BE2C (cell line): ENCODE measurements around the gene CFAP77.

ENCODE experiments used
- DNase-seq: peaks from one replicate; pipeline ENCODE4 v3.0.0-alpha.2; 2020
- H3K27me3 ChIP-seq: fragments of 250-450 bp; sonication (Bioruptor Pico); 2 replicates; pipeline ENCODE4 v1.5.1; 2020; ENCODE audit warnings: mild to moderate bottlenecking
- H3K36me3 ChIP-seq: fragments of 250-450 bp; sonication (Bioruptor Pico); 2 replicates; pipeline ENCODE4 v1.5.1; 2020; ENCODE audit warnings: mild to moderate bottlenecking
- H3K4me1 ChIP-seq: fragments of 250-450 bp; sonication (Bioruptor Pico); 2 replicates; pipeline ENCODE4 v1.5.1; 2020
- H3K4me3 ChIP-seq: 2 replicates; pipeline ENCODE4 v1.5.1; 2011; ENCODE audit warnings: low read depth, low read length
- H3K9me3 ChIP-seq: fragments of 250-450 bp; sonication (Bioruptor Pico); 2 replicates; pipeline ENCODE4 v1.5.1; 2020
- TF ChIP-seq, protein P1 (sequence below): IDR thresholded peaks from 2 replicates; pipeline ENCODE4 v1.5.1; 2012; ENCODE audit warnings: mild to moderate bottlenecking, low read depth, low read length

CFAP77 gene

DNA sequence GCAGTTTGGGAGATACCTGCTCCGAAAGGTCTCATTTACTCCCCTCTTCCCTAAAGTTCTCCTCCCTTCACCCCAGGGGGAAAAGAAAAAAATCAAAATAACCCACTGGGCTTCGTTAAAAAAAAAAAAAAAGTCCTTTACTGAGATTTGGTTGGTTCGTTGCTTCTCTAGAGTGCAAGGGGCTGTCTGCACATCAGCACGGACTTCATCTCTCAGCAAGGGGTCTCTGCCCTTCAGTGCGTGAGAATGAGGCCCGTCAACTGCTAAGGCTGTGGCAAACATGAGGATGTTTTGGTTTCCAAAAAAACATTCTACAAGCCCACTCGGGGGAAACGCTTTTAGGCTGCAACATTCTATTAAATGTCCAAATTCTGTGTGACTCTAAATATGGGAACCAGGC, 182.4 kb downstream of the CFAP77 start:
- H3K4me1 ChIP-seq, result no peaks in the 10 kb centered on the region
- H3K9me3 ChIP-seq, result no peaks in the 10 kb centered on the region
- no peak for DNase-seq
- H3K27me3 ChIP-seq, result peaks cover 39% of the 10 kb centered on the region
- peaks cover 31% of the 10 kb centered on the region for H3K36me3 ChIP-seq
- H3K4me3 ChIP-seq, result no peak overlapping the region
- TF ChIP-seq, protein P1, sequence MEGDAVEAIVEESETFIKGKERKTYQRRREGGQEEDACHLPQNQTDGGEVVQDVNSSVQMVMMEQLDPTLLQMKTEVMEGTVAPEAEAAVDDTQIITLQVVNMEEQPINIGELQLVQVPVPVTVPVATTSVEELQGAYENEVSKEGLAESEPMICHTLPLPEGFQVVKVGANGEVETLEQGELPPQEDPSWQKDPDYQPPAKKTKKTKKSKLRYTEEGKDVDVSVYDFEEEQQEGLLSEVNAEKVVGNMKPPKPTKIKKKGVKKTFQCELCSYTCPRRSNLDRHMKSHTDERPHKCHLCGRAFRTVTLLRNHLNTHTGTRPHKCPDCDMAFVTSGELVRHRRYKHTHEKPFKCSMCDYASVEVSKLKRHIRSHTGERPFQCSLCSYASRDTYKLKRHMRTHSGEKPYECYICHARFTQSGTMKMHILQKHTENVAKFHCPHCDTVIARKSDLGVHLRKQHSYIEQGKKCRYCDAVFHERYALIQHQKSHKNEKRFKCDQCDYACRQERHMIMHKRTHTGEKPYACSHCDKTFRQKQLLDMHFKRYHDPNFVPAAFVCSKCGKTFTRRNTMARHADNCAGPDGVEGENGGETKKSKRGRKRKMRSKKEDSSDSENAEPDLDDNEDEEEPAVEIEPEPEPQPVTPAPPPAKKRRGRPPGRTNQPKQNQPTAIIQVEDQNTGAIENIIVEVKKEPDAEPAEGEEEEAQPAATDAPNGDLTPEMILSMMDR, result no peak

DNA sequence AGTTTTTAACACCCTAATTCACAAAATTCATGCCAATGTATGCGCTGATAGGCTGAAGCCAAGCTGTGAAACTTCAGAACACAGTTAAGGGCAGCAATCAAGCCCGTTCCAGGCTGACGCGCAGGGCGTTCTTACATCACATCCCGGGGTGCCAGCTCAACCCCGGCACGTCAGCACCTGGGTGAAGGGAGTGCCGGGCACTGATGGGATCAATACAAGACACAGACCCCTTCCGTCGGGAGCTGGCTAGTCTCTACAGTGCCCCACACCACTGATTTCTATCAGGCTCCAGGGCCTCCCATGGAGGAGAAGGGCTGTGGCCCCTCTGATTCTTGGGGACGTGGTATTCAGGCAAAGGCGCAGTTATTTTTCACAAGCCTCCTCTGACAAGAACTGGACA, 184.4 kb downstream of the CFAP77 start:
- H3K4me1 ChIP-seq, result no peaks in the 10 kb centered on the region
- peaks cover 50% of the 10 kb centered on the region for H3K36me3 ChIP-seq
- H3K27me3 ChIP-seq, result peaks cover 23% of the 10 kb centered on the region
- no peak overlapping the region for H3K4me3 ChIP-seq
- TF ChIP-seq, protein P1, result no peak
- no peaks in the 10 kb centered on the region for H3K9me3 ChIP-seq
- no peak for DNase-seq

DNA sequence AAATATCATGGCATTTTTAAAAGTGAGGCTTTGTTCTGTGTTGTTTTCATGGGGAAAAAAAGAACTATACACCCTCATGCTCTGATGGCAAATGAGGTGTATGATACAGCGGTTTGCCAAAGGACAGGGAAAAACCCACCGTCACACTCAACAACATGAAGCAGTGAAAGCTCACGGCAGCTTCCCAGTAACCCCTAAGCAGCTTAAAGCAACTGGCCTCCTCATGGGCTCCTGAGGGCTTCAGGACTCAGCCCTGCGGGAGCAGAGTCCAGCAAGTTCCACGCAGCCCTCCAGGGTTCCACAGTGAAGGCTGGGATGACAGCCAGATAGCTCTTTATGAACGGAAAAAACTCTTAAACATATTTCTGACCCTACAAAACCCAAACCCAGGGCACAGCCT, 185.3 kb downstream of the CFAP77 start:
- Histone ChIP-seq H3K9me3 (no peaks in the 10 kb centered on the region), H3K27me3 (peaks cover 13% of the 10 kb centered on the region), H3K36me3 (peaks cover 52% of the 10 kb centered on the region), H3K4me1 (no peaks in the 10 kb centered on the region), H3K4me3 (no peak overlapping the region)
- no peak for DNase-seq
- TF ChIP-seq, protein P1, result no peak

DNA sequence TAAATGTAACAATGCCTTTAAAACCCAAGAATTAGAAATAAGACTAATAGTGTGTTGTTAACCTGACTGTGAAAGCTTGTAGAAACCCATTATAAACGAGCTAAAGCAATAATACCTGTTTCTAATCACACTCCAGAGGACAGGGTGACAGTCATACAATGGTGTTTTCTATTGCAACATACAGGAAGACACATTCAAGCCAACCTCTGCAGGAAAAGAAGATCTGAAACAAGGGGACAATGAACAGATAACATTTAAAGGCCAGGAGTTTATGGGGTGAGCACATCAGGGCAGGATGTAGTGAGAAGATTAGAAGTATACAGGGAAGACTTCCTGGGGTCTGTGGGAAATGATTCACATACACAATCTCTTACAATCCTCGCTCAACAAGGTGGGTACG, 186.2 kb downstream of the CFAP77 start:
- Histone ChIP-seq H3K9me3 (no peaks in the 10 kb centered on the region), H3K4me1 (no peaks in the 10 kb centered on the region), H3K4me3 (no peak overlapping the region), H3K36me3 (peaks cover 56% of the 10 kb centered on the region), H3K27me3 (peaks cover 5% of the 10 kb centered on the region)
- DNase-seq, result no peak
- TF ChIP-seq, protein P1, result no peak

DNA sequence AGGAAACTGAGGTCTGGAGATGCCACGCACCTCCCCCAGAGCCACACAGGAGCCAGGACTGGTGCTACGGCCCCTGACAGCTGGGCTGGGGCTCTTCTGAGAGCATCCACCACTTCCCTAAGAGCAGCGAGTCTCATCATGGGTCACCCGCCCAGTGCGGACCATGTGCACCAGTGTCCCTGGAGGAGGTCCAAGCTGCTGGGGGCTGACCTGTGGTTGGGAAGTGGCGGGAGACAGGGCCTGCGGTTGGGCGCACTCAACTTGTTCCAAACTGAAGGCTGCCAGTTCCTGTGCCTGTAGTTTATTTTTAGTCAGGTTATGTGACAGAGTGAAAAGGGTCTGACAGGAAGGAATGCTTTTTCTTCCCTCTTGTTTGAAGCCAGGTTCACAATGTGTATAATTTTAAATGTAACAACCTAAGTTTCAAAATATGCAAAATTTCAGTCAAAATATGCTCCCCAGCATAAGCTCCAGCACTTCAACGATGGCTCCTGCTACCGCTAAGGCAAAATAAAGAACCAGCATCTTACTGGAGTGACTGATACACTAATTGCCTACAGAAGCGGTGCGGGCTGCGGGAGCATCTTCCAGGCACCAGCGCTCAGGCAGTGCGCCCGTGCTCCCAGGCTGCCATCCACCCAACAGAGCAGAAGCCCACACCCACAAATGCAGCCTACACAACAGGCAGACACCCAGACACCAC, 187.2 kb downstream of the CFAP77 start:
- peaks cover 67% of the 10 kb centered on the region for H3K36me3 ChIP-seq
- H3K27me3 ChIP-seq, result 0 out of 2 replicates have a peak, but pooled peaks cover 3% of the 10 kb centered on the region
- no peaks in the 10 kb centered on the region for H3K4me1 ChIP-seq
- no peaks in the 10 kb centered on the region for H3K9me3 ChIP-seq
- H3K4me3 ChIP-seq, result no peak overlapping the region
- DNase-seq, result no peak
- TF ChIP-seq, protein P1, result no peak

DNA sequence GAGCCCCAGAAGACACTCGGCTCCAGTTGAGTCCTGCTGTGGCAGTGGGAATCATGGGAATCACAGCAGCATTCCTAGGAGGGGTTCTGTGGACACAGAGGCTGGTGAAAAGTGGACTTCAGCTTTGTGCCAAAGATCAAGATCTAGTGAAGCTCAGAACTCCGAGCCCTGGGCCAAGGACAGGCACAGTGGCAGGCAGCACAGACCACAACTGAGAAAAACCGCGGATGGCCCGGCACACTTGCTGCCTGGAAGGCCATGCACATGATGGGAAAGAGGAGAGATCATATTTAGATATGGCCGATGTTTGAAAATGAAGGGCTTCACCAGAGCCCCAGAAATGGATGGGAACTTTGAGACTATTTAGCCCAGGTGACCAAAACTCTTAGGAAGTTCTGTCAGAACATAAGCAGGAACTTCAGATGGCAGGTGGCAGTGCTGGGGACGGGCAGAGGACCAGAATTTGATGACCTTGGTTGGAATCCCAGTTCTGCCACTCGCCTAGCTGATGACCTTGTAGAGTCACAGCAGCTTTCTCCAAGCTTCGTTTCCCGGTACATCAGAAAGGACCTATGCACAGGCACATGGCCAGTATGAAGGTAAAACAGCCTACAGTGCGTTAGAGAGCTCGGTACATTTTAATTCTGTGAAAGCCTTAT, 190.4 kb downstream of the CFAP77 start:
- TF ChIP-seq, protein P1, result no peak
- DNase-seq, result no peak
- no peaks in the 10 kb centered on the region for H3K4me1 ChIP-seq
- no peaks in the 10 kb centered on the region for H3K9me3 ChIP-seq
- H3K4me3 ChIP-seq, result no peak overlapping the region
- H3K36me3 ChIP-seq, result peaks cover 63% of the 10 kb centered on the region
- 0 out of 2 replicates have a peak, but pooled peaks cover 3% of the 10 kb centered on the region for H3K27me3 ChIP-seq
